Prostate gland (tissue), 2 donors: ENCODE measurements around the gene OR10H5.

ENCODE experiments used
- POLR2AphosphoS5 ChIP-seq: sonication (generic); formaldehyde crosslinking; IDR thresholded peaks from one replicate; pipeline ENCODE4 v1.6.1; 2017; ENCODE audit warnings: antibody characterized with exemption
- TF ChIP-seq, protein P1 (sequence below), 4 experiments: fragments of 200-600 bp in 2 of 4; fragments of 450-650 bp in 2 of 4; sonication (generic) in 2 of 4; IDR thresholded peaks; 1 replicate in 3 of 4; 2 replicates in 1 of 4; pipeline ENCODE4 v1.5.1; 2016 to 2019; ENCODE audit warnings: antibody characterized with exemption in 4 of 4, mild to moderate bottlenecking in 2 of 4, moderate library complexity in 2 of 4

DNA sequence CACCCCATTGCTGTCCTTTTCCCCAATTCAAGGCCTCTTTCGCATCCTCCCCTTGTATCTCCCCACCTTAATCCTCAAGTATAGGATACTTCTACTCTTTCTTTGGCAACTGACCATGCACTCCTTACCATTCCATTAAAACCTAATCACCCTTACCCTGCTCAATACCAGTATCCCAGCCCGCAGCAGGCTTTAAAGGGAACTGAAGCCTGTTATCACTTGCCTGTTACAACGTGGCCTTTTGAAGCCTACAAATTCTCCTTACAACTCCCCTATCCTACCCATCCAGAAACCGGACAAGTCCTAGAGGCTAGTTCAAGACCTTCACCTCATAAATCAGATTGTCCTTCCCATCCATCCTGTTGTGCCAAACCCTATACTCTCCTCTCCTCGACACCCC is 44.2 kb downstream of the OR10H5 start:
- TF ChIP-seq, protein P1, sequence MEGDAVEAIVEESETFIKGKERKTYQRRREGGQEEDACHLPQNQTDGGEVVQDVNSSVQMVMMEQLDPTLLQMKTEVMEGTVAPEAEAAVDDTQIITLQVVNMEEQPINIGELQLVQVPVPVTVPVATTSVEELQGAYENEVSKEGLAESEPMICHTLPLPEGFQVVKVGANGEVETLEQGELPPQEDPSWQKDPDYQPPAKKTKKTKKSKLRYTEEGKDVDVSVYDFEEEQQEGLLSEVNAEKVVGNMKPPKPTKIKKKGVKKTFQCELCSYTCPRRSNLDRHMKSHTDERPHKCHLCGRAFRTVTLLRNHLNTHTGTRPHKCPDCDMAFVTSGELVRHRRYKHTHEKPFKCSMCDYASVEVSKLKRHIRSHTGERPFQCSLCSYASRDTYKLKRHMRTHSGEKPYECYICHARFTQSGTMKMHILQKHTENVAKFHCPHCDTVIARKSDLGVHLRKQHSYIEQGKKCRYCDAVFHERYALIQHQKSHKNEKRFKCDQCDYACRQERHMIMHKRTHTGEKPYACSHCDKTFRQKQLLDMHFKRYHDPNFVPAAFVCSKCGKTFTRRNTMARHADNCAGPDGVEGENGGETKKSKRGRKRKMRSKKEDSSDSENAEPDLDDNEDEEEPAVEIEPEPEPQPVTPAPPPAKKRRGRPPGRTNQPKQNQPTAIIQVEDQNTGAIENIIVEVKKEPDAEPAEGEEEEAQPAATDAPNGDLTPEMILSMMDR (IDR thresholded peaks at IDR 0.05), result no peak
- TF ChIP-seq POLR2AphosphoS5, result no peak
